KBM-7 (cell line): ENCODE data around the gene THSD7B.
A peak's percentile ranks its signal among the peaks of the same experiment; 100 is the strongest.
"Not testable (repeated sequence)": the region's sequence is repeated elsewhere in the genome, so short reads cannot be mapped to it uniquely, and the experiment has no call there.

ENCODE experiments used
- DNase-seq: peaks from one replicate; pipeline ENCODE4 v3.0.0-alpha.2; 2015
- in situ Hi-C: fragments of 300-500 bp; cut with MboI; formaldehyde crosslinking; loops from 2 replicates; pipeline ENCODE4 v1.14.3; 2020; ENCODE audit warnings: low sequenced_read_pairs, low pct_unique_long_range_greater_than_20kb, mixed read lengths

The THSD7B gene

DNA sequence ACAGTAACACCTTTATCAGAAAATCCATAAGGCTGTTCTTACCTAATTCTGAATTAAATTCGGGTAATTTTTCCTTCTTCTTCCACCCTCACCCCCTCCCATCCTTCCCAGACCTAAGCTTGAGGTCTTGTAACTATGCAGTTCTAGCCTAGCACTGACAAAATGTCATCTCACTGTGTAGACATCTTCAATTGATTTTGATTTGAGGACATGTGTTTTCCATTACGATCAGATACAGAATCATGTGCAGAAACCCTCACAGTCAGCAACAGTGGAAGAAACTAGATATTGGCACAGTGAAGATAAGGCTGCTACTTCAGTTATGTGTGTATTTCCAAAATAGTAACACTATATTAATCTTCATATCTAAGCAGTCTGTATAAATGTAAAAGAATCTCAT, 244.6 kb downstream of the THSD7B start:
- in situ Hi-C loops: no loop called here
- DNase-seq: no peak

DNA sequence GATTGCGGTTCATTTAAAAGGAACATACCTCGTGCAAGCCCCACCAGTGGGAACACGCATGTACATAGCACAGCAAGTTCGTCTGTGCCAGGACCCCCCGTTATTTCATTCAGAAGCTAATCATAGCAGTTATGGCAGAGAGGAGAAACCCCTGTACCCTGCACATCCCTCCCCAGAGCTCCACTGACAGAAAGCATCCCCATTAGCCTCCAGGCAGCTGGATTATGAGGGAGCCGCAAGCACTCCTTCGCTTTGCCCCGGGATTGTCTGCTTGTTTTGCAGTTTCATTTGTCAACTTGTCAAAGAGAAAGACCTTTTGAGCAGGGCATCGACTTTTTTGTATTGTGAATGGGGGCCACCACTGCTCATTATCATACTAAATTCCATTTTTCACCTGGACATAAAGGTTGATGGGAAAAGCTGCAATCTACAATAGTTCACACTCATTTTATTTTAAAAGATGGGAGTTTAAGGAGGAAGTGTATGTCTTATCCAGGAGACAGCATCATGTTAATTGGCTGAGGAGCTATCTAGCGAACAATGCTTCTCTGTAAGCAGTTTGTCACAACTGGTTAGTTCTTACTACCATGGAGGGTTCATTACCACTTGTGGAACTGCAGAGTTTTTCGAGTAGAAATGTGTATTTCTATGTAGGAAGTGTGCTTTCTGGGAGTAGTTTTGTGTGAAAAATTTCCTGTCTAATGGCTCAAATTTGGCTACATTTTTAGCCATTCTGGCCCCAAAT, 255.3 kb downstream of the THSD7B start:
- DNase-seq: no peak

DNA sequence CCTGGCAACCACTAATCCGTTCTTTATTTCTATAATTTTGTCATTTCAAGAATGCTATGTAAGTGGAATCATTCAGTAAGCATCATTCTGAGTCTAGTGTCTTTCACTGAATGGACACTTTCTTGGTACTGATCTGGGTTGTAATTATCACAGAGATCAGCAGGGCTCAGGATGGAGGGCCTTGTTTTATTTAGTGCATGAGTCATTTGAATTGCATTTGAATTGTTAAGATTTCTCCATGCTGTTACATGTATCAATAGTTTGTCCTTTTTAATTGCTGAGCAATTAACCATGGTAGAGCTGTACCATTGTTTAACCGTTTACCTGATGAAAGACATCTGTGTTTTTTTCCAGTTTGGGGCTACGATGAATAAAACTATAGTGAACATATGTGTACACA, 256.4 kb downstream of the THSD7B start:
- in situ Hi-C loops: no loop called here

More for the DNA sequence above, 255.3 kb downstream of the THSD7B start:
- in situ Hi-C loops: no loop called here

DNA sequence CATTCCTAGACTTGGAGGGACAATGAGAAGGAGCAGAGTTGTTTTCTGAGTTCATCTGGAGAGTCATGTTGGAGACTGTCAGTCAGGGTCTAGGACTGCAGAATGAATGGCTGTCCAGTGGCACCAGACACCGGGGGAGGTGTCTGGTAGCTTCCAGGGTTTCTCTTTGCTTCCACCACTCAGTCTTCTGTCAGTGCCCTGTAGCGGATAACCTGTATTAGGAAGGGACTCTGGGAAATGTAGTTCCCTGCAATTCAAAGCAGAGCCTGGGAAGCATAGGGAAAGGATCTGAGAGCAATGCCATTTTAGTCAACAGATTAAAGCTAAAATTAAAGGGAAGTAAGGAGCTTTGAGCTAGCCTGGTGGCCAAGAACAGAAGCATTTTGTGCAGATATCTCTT, 257.9 kb downstream of the THSD7B start:
- DNase-seq: no peak
- in situ Hi-C loops: no loop called here

More for the DNA sequence above, 256.4 kb downstream of the THSD7B start:
- DNase-seq: no peak

DNA sequence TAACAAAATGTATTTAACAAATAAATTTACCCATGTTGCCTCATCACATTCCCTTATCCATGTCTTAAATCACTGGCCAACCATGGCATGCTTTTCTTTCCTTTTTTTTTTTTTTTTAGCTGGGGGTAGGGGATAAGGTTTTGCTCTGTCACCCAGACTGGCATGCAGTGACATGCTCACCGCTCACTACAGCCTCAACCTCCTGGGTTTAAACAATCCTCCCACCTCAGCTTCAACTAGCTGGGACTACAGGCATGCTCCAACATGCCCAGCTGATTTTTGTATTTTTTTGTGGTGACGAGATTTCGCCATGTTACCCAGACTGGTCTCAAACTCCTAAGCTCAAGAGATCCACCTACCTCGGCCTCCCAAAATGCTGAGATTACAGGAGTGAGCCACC, 266.4 kb downstream of the THSD7B start:
- in situ Hi-C loops: no loop called here
- peak; percentile 8 for DNase-seq

DNA sequence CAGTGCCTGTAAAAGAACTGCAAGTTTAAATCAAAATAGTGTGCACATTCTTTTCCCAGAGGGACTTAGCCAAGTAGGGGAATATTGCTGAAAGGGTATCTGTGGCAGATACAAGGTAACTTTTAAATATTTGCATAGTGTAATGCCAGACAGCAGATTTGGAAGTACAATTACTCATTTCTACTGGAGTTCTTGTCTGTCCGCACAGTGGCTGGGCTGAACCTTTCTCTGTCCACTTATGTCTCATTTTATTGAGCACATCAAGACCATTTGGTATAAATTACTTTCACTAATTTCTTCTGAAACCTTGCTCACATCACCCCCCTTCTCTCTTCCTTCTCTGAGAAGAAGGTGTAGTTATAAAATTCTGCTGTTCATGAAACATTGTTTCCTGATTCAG, 271.3 kb downstream of the THSD7B start:
- in situ Hi-C loops: no loop called here
- no peak for DNase-seq

DNA sequence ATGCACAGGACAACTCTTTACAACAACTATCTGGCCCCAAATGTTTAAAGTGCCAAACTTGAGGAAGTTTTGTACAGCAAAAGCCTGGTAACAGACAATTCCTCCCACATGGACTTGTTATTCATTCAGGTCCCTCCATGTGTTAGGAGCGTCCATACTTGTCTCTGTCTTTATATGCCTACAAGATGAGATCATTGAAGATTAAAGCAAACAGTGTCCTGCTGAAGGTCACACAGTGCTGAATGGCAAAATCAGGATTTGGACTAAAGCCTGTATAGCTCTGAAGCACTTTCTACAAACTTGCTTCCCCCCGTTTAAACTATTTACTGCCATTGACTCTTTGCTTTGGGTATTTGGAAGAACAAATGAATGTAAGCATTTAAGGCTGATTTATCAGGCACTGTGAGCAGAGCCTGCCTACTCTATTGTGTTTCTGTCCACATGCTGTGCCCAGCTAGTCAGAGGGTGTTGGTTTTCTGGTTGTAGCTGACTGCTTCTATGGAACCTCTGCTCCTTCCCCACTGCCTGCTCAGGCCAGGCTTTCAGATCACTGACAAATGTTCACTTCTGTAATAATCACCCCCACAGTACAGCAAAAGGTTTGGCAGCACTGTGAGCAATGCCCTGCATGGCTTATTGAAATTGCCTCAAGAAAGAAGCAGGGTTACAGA, 274.3 kb downstream of the THSD7B start:
- in situ Hi-C loops: no loop called here
- no peak for DNase-seq

DNA sequence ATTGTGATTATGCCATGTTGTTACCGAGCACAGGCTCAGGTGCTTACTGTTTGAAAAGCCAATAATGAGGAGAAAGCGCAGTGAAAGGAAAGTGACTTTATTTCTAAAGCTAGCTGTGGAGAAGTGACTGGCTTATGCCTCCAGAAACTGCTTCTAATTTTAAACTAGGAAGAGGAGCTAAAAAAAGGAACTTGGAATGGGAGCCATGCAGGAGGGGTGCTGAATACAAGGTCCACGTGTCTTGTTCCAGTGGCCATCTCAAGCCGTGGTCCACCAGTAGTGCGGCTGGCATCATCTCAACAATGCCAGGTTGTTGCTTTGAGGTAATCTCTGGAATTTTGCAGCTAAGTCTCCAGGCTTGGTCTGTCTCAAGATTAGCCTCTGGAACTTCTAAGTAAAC, 282.0 kb downstream of the THSD7B start:
- DNase-seq: no peak
- in situ Hi-C loops: no loop called here

DNA sequence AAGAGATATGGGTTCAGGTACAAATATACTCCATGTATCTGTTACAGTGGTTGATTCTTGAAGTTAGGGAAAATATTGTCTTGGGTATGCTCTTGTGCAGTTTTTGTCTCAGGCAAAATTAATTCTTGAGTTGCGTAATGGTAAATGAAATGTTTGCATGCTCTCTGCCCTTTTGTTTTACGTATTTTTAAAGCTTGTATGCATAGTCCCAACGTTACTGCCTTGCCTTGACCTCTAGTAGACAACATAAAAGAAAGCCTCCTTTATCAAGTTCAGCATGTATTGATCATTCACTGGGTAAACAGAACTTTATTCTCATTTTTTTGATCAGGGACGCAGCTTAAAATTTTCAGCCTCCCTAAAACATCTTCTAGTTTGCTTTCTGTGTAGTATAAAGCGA, 283.1 kb downstream of the THSD7B start:
- in situ Hi-C loops: no loop called here
- no peak for DNase-seq

DNA sequence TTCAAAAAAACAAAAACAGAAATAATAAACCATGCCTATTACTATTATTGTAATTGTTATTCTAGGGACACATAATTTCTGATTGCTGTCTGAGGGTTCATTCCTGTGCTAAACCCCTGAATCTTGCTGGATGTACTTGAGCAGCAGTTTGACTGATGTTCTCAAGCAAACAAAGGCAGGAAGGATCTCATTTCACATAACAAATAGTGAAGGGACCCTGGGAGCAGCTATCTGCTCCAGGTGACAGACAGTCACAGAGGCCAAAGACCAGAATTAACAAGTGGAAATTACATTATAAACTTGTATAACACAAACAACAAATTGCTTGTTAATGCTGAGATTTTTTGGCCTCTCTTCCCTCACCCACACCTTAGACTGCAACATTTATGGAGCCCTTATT, 284.2 kb downstream of the THSD7B start:
- no peak for DNase-seq
- in situ Hi-C loops: no loop called here

DNA sequence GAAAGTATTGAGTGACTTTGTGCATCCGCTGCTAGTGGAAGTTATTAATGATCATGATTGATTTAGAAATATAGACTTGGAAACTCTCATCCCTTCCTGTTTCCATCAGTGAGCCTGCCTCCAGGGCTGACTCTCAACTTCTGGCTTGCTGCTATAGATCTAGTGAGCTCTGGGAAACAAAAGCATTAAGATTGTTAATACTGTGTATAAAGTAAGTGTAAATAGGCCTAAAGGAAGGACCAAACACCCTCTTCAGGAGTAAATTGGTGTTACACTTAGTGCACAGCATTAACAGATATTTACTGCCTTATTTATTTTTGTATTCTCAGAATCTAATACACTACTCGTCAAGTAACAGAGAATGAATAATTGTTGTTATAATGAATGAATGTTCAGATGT, 285.6 kb downstream of the THSD7B start:
- no peak for DNase-seq
- in situ Hi-C loops: no loop called here

DNA sequence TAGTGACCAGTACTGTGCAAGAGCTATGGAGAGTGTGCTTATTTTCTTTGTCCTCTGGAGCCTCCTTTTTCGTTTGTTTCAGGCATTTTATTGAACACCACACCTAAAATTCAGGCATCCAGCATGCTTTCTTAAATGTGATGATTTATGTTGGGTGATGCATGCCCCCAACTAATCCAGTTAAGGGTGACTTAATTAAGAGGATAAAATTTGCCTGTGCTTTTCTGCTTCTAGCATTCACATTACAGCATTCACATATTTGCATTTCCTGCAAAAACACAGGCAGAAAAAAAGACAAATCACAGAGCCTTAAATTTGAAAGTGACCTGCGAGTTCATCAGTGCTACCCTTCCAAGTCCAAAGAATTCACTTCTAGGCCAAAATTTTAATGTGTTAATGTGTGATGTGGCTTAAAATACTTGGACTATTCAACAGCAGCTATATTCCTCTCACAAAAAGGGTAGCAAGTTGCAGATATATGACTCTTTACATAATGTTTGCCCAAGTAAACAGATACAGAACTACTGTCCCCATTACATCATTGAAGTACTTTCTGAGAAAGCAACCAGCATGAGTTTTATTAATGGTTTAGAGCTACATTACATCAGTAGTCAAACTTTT, 286.5 kb downstream of the THSD7B start:
- in situ Hi-C loops: no loop called here
- DNase-seq: no peak

DNA sequence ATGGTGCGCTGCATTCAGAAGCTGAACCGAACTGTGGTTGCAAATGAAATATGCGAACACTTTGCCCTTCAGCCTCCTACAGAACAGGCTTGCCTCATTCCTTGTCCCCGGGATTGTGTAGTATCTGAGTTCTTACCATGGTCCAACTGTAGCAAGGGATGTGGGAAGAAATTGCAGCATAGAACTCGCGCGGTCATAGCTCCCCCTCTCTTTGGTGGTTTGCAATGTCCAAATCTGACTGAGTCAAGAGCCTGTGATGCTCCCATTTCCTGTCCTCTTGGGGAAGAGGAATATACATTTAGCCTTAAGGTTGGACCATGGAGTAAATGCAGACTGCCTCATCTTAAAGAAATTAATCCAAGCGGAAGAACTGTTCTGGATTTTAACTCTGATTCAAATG, 291.4 kb downstream of the THSD7B start:
- no peak for DNase-seq
- in situ Hi-C loops: no loop called here

DNA sequence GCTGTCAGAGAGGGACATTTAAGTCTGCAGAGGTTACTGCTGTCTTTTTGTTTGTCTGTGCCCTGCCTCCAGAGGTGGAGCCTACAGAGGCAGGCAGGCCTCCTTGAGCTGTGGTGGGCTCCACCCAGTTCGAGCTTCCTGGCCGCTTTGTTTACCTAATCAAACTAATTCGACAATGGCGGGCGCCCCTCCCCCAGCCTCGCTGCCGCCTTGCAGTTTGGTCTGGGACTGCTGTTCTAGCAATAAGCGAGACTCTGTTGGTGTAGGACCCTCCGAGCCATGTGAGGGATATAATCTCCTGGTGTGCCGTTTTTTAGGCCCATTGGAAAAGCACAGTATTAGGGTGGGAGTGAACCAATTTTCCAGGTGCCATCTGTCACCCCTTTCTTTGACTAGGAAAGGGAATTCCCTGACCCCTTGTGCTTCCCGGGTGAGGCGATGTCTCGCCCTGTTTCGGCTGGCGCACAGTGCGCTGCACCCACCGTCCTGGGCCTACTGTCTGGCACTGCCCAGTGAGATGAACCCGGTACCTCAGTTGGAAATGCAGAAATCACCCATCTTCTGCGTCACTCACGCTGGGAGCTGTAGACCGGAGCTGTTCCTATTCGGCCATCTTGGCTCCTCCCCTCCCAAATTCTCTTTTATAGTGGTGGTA, 310.9 kb downstream of the THSD7B start:
- in situ Hi-C loops, DNase-seq: not testable (repeated sequence)

DNA sequence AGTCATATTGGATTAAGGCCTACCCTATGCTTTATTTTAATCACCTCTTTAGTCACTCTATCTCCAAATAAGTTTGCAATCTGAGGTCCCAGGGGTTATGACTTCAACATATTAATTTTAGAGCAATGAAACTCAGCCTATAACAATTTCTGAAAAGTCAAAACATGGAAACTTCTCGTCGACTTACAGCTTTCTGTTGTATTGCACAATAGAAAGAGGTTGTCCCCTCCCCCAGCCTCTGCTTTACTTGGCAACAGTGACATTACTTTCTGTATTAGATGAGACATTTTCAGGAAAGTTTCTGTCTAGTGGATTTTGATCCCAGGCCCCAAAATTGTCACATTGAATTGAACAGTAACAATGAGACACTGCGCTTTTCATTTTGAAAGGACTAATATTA, 326.4 kb downstream of the THSD7B start:
- no peak for DNase-seq
- in situ Hi-C loops: no loop called here

DNA sequence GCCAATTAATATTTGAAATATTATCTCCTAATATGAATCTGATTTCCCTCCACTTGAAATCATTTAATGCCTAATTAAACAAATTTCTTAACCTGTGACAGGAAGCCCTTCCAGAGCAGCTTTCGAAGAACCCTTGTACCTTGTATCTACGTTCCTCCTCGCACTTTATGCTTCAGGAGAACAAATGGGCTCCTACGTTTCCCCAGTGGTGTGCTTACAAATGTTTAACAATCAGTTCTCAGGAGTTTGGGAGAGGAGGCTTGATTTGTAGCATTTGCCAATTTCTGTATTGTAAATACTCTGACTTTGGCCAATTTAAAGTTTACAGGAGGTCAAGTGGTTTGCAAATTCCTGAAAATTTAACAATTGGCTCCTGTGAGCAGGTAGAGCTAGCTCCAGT, 327.8 kb downstream of the THSD7B start:
- no peak for DNase-seq
- in situ Hi-C loops: no loop called here

DNA sequence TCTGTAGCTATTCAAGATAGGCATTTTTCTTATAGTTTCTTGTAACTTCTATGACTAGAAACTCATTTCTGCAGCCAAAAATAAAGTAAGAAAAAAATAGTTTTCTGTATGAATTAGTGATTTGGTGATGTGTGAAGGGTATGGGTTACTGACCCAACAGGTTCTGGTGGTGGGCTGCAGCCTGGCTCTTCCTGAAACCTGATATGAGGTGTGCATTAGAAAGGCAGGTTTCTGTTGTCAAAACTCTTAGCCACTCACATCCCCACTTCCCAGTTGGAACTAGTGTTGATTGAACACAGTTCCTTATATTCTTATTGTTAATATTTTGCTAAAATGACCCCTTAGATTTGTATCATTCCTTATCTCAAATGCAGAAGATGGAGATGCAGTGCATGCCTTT, 330.8 kb downstream of the THSD7B start:
- DNase-seq: no peak
- in situ Hi-C loops: no loop called here

DNA sequence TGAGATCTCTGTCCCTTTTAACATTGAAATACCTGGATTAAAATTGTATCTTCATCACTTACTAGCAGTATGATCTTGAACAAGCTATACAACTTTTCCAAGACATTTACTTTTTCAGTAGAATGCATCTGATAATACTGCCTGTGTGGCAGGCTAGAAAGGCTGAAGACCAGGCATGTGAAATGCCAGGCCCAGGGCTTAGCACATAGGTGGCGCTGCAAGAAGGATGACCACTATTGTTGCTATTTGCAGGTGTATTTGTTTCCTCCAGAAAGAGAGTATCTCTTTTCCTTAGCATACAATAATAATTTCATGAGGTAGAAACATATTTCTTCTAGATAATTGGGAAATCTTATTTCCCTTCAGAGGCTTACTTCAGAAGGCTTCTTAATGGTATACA, 331.3 kb downstream of the THSD7B start:
- no peak for DNase-seq

DNA sequence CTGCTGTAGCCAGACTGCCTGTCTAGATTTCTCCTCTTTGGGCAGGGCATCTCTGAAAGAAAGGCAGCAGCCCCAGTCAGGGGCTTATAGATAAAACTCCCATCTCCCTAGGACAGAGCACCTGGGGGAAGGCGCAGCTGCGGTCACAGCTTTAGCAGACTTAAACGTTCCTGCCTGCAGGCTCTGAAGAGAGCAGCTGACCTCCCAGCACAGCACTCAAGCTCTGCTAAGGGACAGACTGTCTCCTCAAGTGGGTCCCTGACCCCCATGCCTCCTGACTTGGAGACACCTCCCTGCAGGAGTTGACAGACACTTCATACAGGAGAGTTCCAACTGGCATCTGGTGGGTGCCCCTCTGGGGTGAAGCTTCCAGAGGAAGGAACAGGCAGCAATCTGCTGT, 336.5 kb downstream of the THSD7B start:
- DNase-seq, in situ Hi-C loops: not testable (repeated sequence)

More for the DNA sequence above, 331.3 kb downstream of the THSD7B start:
- in situ Hi-C loops: no loop called here

DNA sequence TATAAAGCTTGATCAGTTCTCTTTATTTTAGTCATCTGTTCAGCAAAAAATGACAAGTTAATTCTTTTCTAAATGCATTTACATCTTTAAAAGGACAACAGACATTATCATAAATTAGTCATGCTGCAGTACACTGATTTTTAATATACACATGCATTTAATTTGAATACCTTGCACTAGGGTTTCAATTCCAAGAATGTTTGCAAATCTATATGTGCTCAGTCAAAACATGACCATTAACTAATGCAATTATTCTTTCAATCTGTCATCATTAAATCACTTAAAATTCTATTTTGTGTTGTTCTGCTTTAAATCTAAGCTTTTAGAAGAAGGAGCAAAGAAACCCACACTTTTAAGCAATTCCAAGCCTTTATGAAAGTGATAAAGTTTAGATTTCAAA, 342.6 kb downstream of the THSD7B start:
- DNase-seq: no peak
- in situ Hi-C loops: no loop called here
